Sigmoid colon (tissue), 4 donors: ENCODE data around the gene DHX35.

Source experiments
- CTCF ChIP-seq, 4 experiments: fragments of 450-650 bp in 3 of 4; fragments of 200-600 bp in 1 of 4; IDR thresholded peaks; one replicate each; pipeline ENCODE4 v1.5.1; 2016 to 2019; ENCODE audit warnings: antibody characterized with exemption in 4 of 4, mild to moderate bottlenecking in 3 of 4, moderate library complexity in 2 of 4
- EP300 ChIP-seq, 4 donors: sonication (generic); formaldehyde crosslinking; IDR thresholded peaks; one replicate each; pipeline ENCODE4 v1.6.1; 2017; ENCODE audit warnings: antibody characterized with exemption in 4 of 4

GRCh38 chr20:38962928-38963401 lies 821 bp downstream of the DHX35 start:
- TF ChIP-seq CTCF (IDR thresholded peaks at IDR 0.05) (peak in 1 of 4 experiments; percentile 8), EP300 (IDR thresholded peaks at IDR 0.05) (no peak)
